Measurements from ENCODE around the gene EPHB2.

DNA sequence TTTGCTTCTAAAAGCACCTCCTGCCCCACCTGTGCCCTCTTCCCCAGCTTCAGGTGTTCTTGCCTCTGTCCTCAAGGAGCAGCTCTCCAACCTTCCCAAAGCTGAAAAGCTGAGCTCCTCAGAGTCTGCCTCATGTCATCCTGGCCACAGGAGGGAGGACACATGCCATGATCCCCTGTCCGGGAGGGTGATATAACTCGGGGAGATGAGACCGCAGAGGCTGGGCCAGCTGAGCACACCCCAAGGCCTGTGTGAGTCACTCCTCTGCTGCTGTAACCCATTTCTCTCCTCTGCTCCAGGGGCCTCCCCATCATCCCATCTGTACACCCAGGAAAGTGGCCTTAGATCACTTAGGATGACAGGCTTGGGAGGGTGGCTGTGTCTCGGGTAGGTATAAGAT, 49.8 kb downstream of the EPHB2 start:
- TF ChIP-seq SETDB1 (IDR thresholded peaks at IDR 0.05; ENCODE audit: insufficient read length, low read length) (no peak), ZNF266 (tag by site-specific recombination; IDR thresholded peaks at IDR 0.05; ENCODE audit: low read depth) (no peak), YY2 (tag by site-specific recombination; IDR thresholded peaks at IDR 0.05) (no peak), KLF16 (tag by site-specific recombination; IDR thresholded peaks at IDR 0.05) (no peak), ZBTB11 (tag by site-specific recombination; conservative IDR thresholded peaks at IDR 0.05; ENCODE audit: low read depth) (no peak), ZNF585B (tag by site-specific recombination; IDR thresholded peaks at IDR 0.05) (no peak), ZNF138 (tag by site-specific recombination; IDR thresholded peaks at IDR 0.05; ENCODE audit: borderline replicate concordance) (no peak), ZBTB1 (tag by site-specific recombination; IDR thresholded peaks at IDR 0.05) (no peak), GLI4 (tag by site-specific recombination; IDR thresholded peaks at IDR 0.05) (no peak), ZBTB26 (tag by site-specific recombination; optimal IDR thresholded peaks at IDR 0.05) (no peak), PBX3 (CRISPR knock-in tag; IDR thresholded peaks at IDR 0.05) (no peak), SP3 (tag by site-specific recombination; IDR thresholded peaks at IDR 0.05) (no peak)
- TF ChIP-seq, protein P1, sequence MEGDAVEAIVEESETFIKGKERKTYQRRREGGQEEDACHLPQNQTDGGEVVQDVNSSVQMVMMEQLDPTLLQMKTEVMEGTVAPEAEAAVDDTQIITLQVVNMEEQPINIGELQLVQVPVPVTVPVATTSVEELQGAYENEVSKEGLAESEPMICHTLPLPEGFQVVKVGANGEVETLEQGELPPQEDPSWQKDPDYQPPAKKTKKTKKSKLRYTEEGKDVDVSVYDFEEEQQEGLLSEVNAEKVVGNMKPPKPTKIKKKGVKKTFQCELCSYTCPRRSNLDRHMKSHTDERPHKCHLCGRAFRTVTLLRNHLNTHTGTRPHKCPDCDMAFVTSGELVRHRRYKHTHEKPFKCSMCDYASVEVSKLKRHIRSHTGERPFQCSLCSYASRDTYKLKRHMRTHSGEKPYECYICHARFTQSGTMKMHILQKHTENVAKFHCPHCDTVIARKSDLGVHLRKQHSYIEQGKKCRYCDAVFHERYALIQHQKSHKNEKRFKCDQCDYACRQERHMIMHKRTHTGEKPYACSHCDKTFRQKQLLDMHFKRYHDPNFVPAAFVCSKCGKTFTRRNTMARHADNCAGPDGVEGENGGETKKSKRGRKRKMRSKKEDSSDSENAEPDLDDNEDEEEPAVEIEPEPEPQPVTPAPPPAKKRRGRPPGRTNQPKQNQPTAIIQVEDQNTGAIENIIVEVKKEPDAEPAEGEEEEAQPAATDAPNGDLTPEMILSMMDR (tag by site-specific recombination; IDR thresholded peaks at IDR 0.05) = no peak
- TF ChIP-seq, protein P2, sequence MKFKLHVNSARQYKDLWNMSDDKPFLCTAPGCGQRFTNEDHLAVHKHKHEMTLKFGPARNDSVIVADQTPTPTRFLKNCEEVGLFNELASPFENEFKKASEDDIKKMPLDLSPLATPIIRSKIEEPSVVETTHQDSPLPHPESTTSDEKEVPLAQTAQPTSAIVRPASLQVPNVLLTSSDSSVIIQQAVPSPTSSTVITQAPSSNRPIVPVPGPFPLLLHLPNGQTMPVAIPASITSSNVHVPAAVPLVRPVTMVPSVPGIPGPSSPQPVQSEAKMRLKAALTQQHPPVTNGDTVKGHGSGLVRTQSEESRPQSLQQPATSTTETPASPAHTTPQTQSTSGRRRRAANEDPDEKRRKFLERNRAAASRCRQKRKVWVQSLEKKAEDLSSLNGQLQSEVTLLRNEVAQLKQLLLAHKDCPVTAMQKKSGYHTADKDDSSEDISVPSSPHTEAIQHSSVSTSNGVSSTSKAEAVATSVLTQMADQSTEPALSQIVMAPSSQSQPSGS (tag by site-specific recombination; IDR thresholded peaks at IDR 0.05; ENCODE audit: low read depth) = no peak

Measured in HEK293 (cell line).